T-cell (primary cell): ENCODE data around the gene ALDH3A2. TPM values are rescaled to one million over a fixed set of nuclear protein-coding genes. Genes with fewer than 3 reads are reported as not detected.

ENCODE experiments used
- ATAC-seq, 4 experiments: fragments of 200-7000 bp in 3 of 4; fragments of 150-1000 bp in 1 of 4; cut with Tn5 transposase; replicated peaks in 1 of 4; 1 replicate in 3 of 4; 2 replicates in 1 of 4; pipeline ENCODE4 v1.10.0; 2021; ENCODE audit warnings: moderate library complexity in 3 of 4, mild to moderate bottlenecking in 2 of 4, moderate number of reproducible peaks in 1 of 4
- CTCF ChIA-PET, 2 donors: fragments of 300-600 bp; sonication (Branson Sonifier 250); formaldehyde crosslinking; loops; one replicate each; lab custom pipeline; 2022; ENCODE audit warnings: antibody characterized with exemption in 2 of 2; lab: Charles Lee
- POLR2A ChIA-PET, 2 donors: fragments of 300-600 bp; sonication (Branson Sonifier 250); formaldehyde crosslinking; loops; one replicate each; lab custom pipeline; 2022; ENCODE audit warnings: antibody characterized with exemption in 2 of 2; lab: Charles Lee
- DNase-seq, 35 experiments: peaks; one replicate each; pipeline versions ENCODE4 v3.0.0 to v3.0.0-alpha.2; 2013 to 2023
- H3K27ac ChIP-seq: one replicate; pipeline ENCODE4 v1.5.1; 2013; ENCODE audit warnings: low read length
- H3K27me3 ChIP-seq, 2 experiments: replicated peaks in 1 of 2; 1 replicate in 1 of 2; 2 replicates in 1 of 2; pipeline versions ENCODE4 v1.6.1 to v1.7.0; 2013; ENCODE audit warnings: low read length in 1 of 2, mixed read lengths in 1 of 2; ENCODE audit not compliant: control insufficient read depth in 2 of 2, insufficient read depth in 2 of 2; ENCODE audit errors: extremely low read depth in 1 of 2
- H3K36me3 ChIP-seq, 2 donors: 1 replicate in 1 of 2; 2 replicates in 1 of 2; pipeline versions ENCODE4 v1.6.1 to v1.7.0; 2013; ENCODE audit warnings: low read length in 1 of 2; ENCODE audit not compliant: control insufficient read depth in 2 of 2, insufficient read depth in 1 of 2; ENCODE audit errors: extremely low read depth in 1 of 2
- H3K4me1 ChIP-seq, 2 experiments: 1 replicate in 1 of 2; 2 replicates in 1 of 2; pipeline versions ENCODE4 v1.6.1 to v1.7.0; 2013; ENCODE audit warnings: low read length in 2 of 2, mixed read lengths in 1 of 2; ENCODE audit not compliant: insufficient read depth in 2 of 2, control insufficient read depth in 1 of 2; ENCODE audit errors: extremely low read depth in 1 of 2
- H3K4me3 ChIP-seq, 2 donors: 1 replicate in 1 of 2; 2 replicates in 1 of 2; pipeline versions ENCODE4 v1.5.1 to v1.7.0; 2013; ENCODE audit warnings: mild to moderate bottlenecking in 2 of 2, low read length in 1 of 2, moderate library complexity in 1 of 2; ENCODE audit not compliant: control insufficient read depth in 1 of 2; ENCODE audit errors: extremely low read depth in 1 of 2
- H3K9me3 ChIP-seq: 2 replicates; pipeline ENCODE4 v1.7.0; 2013
- H3K27ac Mint-ChIP-seq, 2 donors: one replicate each; pipeline ENCODE4 v1.8.0; 2020 to 2021; ENCODE audit warnings: mild to moderate bottlenecking in 2 of 2, mixed read lengths in 2 of 2
- H3K27me3 Mint-ChIP-seq, 2 donors: one replicate each; pipeline ENCODE4 v1.8.0; 2021 to 2022; ENCODE audit warnings: mixed read lengths in 2 of 2
- H3K36me3 Mint-ChIP-seq: one replicate; pipeline ENCODE4 v1.8.0; 2021; ENCODE audit warnings: mixed read lengths
- H3K4me1 Mint-ChIP-seq, 3 donors: one replicate each; pipeline ENCODE4 v1.8.0; 2020 to 2022; ENCODE audit warnings: mixed read lengths in 3 of 3, mild to moderate bottlenecking in 1 of 3
- H3K4me3 Mint-ChIP-seq, 3 donors: one replicate each; pipeline ENCODE4 v1.8.0; 2020 to 2022; ENCODE audit warnings: mild to moderate bottlenecking in 3 of 3, mixed read lengths in 3 of 3, moderate library complexity in 3 of 3
- H3K9me3 Mint-ChIP-seq, 3 donors: one replicate each; pipeline ENCODE4 v1.8.0; 2020 to 2022; ENCODE audit warnings: mixed read lengths in 3 of 3
- WGBS: methylation state at CpG from one replicate; pipeline ENCODE4 v1.1.5; 2013; ENCODE audit warnings: missing lambda C conversion rate; ENCODE audit not compliant: insufficient coverage; 5-methylcytosine and 5-hydroxymethylcytosine counted together
- total RNA-seq, 35 experiments: library from RNA in 6 of 35; stranded (reverse) in 6 of 35; fragments of 120-200 nt in 1 of 35; gene quantifications; one replicate each; pipeline versions ENCODE4 v1.2.1 to v1.2.4 and lab custom pipeline; 2013 to 2026

ALDH3A2 gene
- total RNA-seq, 5 donors from 2014 or later (not counting 1 experiment from before 2014, with no cell fraction given): 21.9 to 38.0 (median 35.7) TPM

GRCh38 chr17:19716108-19717030 is 67.8 kb downstream of the ALDH3A2 start, which contains the start of gene SLC47A2:
SLC47A2 (minus strand) TSS chr17:19716584; CDS start chr17:19716555, 29 bp downstream.
- POLR2A ChIA-PET: no interaction called here
- no peaks in the 10 kb centered on the region for H3K36me3 Mint-ChIP-seq
- no peaks in the 10 kb centered on the region for H3K4me1 Mint-ChIP-seq
- no peak within 1 kb of the TSS for H3K4me3 Mint-ChIP-seq
- H3K27me3 Mint-ChIP-seq: peaks cover 0 to 3% of the 10 kb centered on the region in 2 donors
- no peak within 1 kb of the TSS for H3K27ac Mint-ChIP-seq
- Histone ChIP-seq H3K4me3 (no peak within 1 kb of the TSS), H3K36me3 (no peaks in the 10 kb centered on the region), H3K27me3 (peaks cover 0 to 13% of the 10 kb centered on the region in 2 experiments), H3K9me3 (no peaks in the 10 kb centered on the region), H3K27ac (no peak within 1 kb of the TSS), H3K4me1 (no peaks in the 10 kb centered on the region)
- no peaks in the 10 kb centered on the region for H3K9me3 Mint-ChIP-seq
- WGBS: 79% methylated on average over 13 of the region's 13 CpGs
- CTCF ChIA-PET: interaction anchor here in 1 of 2 donors (0.7 kb wide), 1 partner anchor 619 kb away, joined by 5 read pairs; no protein-coding TSS in a partner anchor
- no peak for DNase-seq
- ATAC-seq: no peak

GRCh38 chr17:19717031-19717360 is 68.4 kb downstream of the ALDH3A2 start:
- H3K4me1 ChIP-seq: no peaks in the 10 kb centered on the region
- 87% methylated on average over 4 of the region's 7 CpGs for WGBS
- POLR2A ChIA-PET: no interaction called here
- Mint-ChIP-seq H3K4me1 (no peaks in the 10 kb centered on the region), H3K9me3 (no peaks in the 10 kb centered on the region), H3K27me3 (peaks cover 0 to 3% of the 10 kb centered on the region in 2 donors), H3K27ac (no peak overlapping the region), H3K36me3 (no peaks in the 10 kb centered on the region), H3K4me3 (no peak overlapping the region)
- CTCF ChIA-PET: interaction anchor here in 1 of 2 donors (0.7 kb wide), 1 partner anchor 440 kb away, joined by 3 read pairs; no protein-coding TSS in a partner anchor
- no peaks in the 10 kb centered on the region for H3K9me3 ChIP-seq
- no peaks in the 10 kb centered on the region for H3K36me3 ChIP-seq
- H3K4me3 ChIP-seq: no peak overlapping the region
- DNase-seq (no peak), ATAC-seq (no peak)
- H3K27ac ChIP-seq: no peak overlapping the region
- peaks cover 0 to 13% of the 10 kb centered on the region in 2 experiments for H3K27me3 ChIP-seq

DNA sequence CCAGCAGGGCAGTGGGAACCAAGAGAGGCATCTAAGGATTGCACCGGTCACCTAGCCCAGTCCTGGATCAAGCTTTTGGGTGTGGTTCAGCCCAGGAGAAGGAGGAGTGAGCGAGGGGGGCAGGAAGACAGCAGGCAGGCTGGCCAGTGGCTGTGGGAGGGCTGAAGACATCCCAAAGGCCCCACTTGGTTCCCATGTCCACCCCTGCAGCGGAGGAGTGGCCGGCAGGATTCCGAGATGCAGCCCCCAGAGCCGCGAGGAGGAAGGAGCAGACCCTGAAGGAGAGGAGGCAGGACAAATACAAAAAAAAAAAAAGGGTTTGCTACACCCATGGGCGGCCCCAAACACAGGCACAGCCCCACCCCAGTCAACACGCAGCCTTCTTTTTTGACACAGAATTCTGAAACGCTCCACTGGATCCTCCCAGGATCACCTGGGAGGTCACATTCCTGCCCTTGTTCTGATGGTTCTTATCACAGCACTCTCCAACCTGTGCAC is 68.9 kb downstream of the ALDH3A2 start:
- peaks cover 0 to 2% (median 0%) of the 10 kb centered on the region in 3 donors for H3K4me1 Mint-ChIP-seq
- H3K27me3 ChIP-seq: peaks cover 0 to 13% of the 10 kb centered on the region in 2 experiments
- no peak overlapping the region for H3K27ac Mint-ChIP-seq
- H3K4me3 Mint-ChIP-seq: no peak overlapping the region
- ATAC-seq (no peak), DNase-seq (no peak)
- peaks cover 0 to 3% of the 10 kb centered on the region in 2 donors for H3K27me3 Mint-ChIP-seq
- H3K9me3 ChIP-seq: no peaks in the 10 kb centered on the region
- H3K9me3 Mint-ChIP-seq: no peaks in the 10 kb centered on the region
- POLR2A ChIA-PET: no interaction called here
- 89% methylated on average over 10 of the region's 10 CpGs for WGBS
- H3K4me1 ChIP-seq: no peaks in the 10 kb centered on the region
- H3K36me3 ChIP-seq: no peaks in the 10 kb centered on the region
- H3K36me3 Mint-ChIP-seq: no peaks in the 10 kb centered on the region
- CTCF ChIA-PET: interaction anchor here (0.7 kb wide), 2 partner anchors 441 to 754 kb away, joined by 3 read pairs; no protein-coding TSS in a partner anchor
- H3K4me3 ChIP-seq: no peak overlapping the region
- no peak overlapping the region for H3K27ac ChIP-seq

GRCh38 chr17:19718041-19718612 is 69.6 kb downstream of the ALDH3A2 start:
- Histone ChIP-seq H3K4me3 (no peak overlapping the region), H3K27ac (no peak overlapping the region), H3K4me1 (no peaks in the 10 kb centered on the region), H3K27me3 (peaks cover 0 to 13% of the 10 kb centered on the region in 2 experiments), H3K36me3 (no peaks in the 10 kb centered on the region), H3K9me3 (no peaks in the 10 kb centered on the region)
- ChIA-PET POLR2A (interaction anchor here in 1 of 2 donors (0.5 kb wide), 1 partner anchor 57 kb away, joined by 4 read pairs; no protein-coding TSS in a partner anchor), CTCF (interaction anchor here in 1 of 2 donors (0.7 kb wide), 1 partner anchor 754 kb away, joined by 3 read pairs; no protein-coding TSS in a partner anchor)
- Mint-ChIP-seq H3K4me1 (peaks cover 0 to 4% (median 0%) of the 10 kb centered on the region in 3 donors), H3K27me3 (peaks cover 0 to 3% of the 10 kb centered on the region in 2 donors), H3K36me3 (no peaks in the 10 kb centered on the region), H3K4me3 (no peak overlapping the region), H3K27ac (no peak overlapping the region), H3K9me3 (no peaks in the 10 kb centered on the region)
- ATAC-seq (no peak), DNase-seq (no peak)
- 80% methylated on average over 12 of the region's 12 CpGs for WGBS

GRCh38 chr17:19718613-19719354 is 70.2 kb downstream of the ALDH3A2 start:
- Mint-ChIP-seq H3K27ac (no peak overlapping the region), H3K9me3 (no peaks in the 10 kb centered on the region), H3K36me3 (no peaks in the 10 kb centered on the region), H3K27me3 (peaks cover 0 to 3% of the 10 kb centered on the region in 2 donors), H3K4me3 (no peak overlapping the region), H3K4me1 (peaks cover 1 to 6% (median 2%) of the 10 kb centered on the region in 3 donors)
- H3K36me3 ChIP-seq: no peaks in the 10 kb centered on the region
- DNase-seq (no peak), ATAC-seq (no peak)
- no peaks in the 10 kb centered on the region for H3K9me3 ChIP-seq
- H3K4me1 ChIP-seq: peaks cover 0 to 2% of the 10 kb centered on the region in 2 experiments
- peaks cover 0 to 13% of the 10 kb centered on the region in 2 experiments for H3K27me3 ChIP-seq
- H3K27ac ChIP-seq: no peak overlapping the region
- CTCF ChIA-PET: interaction anchor here in 1 of 2 donors (0.5 kb wide), 1 partner anchor 113 kb away, joined by 4 read pairs; no protein-coding TSS in a partner anchor
- WGBS: 83% methylated on average over 16 of the region's 18 CpGs
- no peak overlapping the region for H3K4me3 ChIP-seq
- POLR2A ChIA-PET: interaction anchor here in 1 of 2 donors (0.5 kb wide), 1 partner anchor 56 kb away, joined by 4 read pairs; no protein-coding TSS in a partner anchor
